Lower leg skin (tissue), 3 donors: Measurements from ENCODE around the gene OSBP.

Source experiments
- POLR2A ChIP-seq, 2 donors: fragments of 450-650 bp; IDR thresholded peaks; one replicate each; pipeline ENCODE4 v1.6.1; 2016 to 2017; ENCODE audit warnings: antibody characterized with exemption in 2 of 2, mild to moderate bottlenecking in 1 of 2, moderate library complexity in 1 of 2
- TF ChIP-seq, protein P1 (sequence below), 3 donors: fragments of 450-650 bp; IDR thresholded peaks; one replicate each; pipeline ENCODE4 v1.5.1; 2016; ENCODE audit warnings: antibody characterized with exemption in 3 of 3, mild to moderate bottlenecking in 3 of 3, moderate library complexity in 2 of 3

DNA sequence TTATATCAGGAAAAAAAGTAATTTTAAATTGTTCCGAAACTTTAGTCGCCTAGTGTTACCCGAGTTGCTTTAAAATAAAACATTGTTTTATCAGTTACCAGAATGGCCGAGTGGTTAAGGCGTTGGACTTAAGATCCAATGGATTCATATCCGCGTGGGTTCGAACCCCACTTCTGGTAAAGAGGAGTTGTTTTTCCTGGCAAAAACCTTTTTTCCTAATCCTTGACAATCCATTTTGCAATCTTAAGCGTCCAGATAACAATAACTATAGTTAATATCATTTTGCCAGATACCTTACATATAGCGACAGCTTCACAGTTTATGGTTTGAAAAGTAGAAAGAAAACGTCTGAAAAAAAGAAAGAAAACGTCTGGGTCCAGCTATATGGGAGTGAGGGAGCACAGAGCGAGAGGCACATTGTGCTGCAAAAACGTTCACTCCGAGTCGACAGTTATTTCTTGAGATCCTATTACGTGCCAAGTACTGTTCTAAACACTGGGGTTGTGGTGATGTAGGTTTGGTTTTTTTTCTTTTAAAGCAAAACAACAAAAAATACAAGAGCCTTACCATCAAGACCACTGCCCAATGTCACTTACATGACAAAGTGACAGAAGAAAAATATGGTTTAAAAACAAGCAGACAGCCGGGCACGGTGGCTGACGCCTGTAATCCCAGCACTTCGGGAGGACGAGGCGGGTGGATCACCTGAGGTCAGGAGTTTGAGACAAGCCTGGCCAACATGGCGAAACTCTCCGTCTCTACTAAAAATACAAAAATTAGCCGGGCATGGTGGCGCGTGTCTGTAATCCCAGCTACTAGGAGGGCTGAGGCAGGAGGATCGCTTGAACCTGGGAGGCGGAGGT is 63.7 kb downstream of the OSBP start:
- TF ChIP-seq, protein P1, sequence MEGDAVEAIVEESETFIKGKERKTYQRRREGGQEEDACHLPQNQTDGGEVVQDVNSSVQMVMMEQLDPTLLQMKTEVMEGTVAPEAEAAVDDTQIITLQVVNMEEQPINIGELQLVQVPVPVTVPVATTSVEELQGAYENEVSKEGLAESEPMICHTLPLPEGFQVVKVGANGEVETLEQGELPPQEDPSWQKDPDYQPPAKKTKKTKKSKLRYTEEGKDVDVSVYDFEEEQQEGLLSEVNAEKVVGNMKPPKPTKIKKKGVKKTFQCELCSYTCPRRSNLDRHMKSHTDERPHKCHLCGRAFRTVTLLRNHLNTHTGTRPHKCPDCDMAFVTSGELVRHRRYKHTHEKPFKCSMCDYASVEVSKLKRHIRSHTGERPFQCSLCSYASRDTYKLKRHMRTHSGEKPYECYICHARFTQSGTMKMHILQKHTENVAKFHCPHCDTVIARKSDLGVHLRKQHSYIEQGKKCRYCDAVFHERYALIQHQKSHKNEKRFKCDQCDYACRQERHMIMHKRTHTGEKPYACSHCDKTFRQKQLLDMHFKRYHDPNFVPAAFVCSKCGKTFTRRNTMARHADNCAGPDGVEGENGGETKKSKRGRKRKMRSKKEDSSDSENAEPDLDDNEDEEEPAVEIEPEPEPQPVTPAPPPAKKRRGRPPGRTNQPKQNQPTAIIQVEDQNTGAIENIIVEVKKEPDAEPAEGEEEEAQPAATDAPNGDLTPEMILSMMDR (IDR thresholded peaks at IDR 0.05), result no peak
- TF ChIP-seq POLR2A (IDR thresholded peaks at IDR 0.05), result no peak
